HepG2 (cell line): ENCODE data around the gene ZNF687. TPM values are rescaled to one million over a fixed set of nuclear protein-coding genes. Genes with fewer than 3 reads are reported as not detected.

Experiments used
- ATAC-seq: fragments of 200-7000 bp; cut with Tn5 transposase; 3 replicates; pipeline ENCODE4 v1.9.1; 2020; ENCODE audit warnings: mild to moderate bottlenecking, moderate library complexity
- BruUV-seq: library from RNA; stranded (reverse); fragments of 400-500 nt; replicated peaks from 2 replicates; lab custom pipeline; 2021; lab: Mats Ljungman, UMichigan
- CTCF ChIA-PET: fragments of 300-600 bp; formaldehyde crosslinking; extraction: SDS; loops from one replicate; lab custom pipeline; 2021; ENCODE audit warnings: low total read pairs, inconsistent platforms, low intra/inter-chr PET ratio; lab: Yijun Ruan, JAX
- POLR2A ChIA-PET: fragments of 350-600 bp; sonication (Branson Sonifier 250); formaldehyde crosslinking; loops from one replicate; lab custom pipeline; 2020; ENCODE audit warnings: antibody characterized with exemption, inconsistent platforms; lab: Yijun Ruan, JAX
- DNase-seq: peaks from one replicate; pipeline ENCODE4 v3.0.0-alpha.2; 2015; ENCODE audit warnings: low spot score
- FAIRE-seq: peaks from 3 replicates; lab custom pipeline; 2011; peaks lifted over from hg19 to GRCh38; lab: Jason Lieb, UNC
- H2AFZ ChIP-seq: one replicate; pipeline ENCODE4 v1.6.1; 2011; ENCODE audit warnings: low read length, inconsistent platforms
- H3K27ac ChIP-seq: fragments of 300-600 bp; 3 replicates; pipeline ENCODE4 v1.8.0; 2011; ENCODE audit warnings: mixed run types, mild to moderate bottlenecking, mixed read lengths, low read length, inconsistent platforms; ENCODE audit not compliant: insufficient read depth; ENCODE audit errors: extremely low read length
- H3K27me3 ChIP-seq, 2 experiments: fragments of 200-600 bp in 1 of 2; 2 replicates in 1 of 2; 3 replicates in 1 of 2; pipeline versions ENCODE4 v1.6.0 to v1.8.0; 2011; ENCODE audit warnings: low read length in 2 of 2, mild to moderate bottlenecking in 2 of 2, moderate library complexity in 2 of 2, inconsistent platforms in 1 of 2; ENCODE audit not compliant: insufficient read depth in 2 of 2, control insufficient read depth in 1 of 2
- H3K36me3 ChIP-seq, 2 experiments: fragments of 200-600 bp in 1 of 2; replicated peaks in 1 of 2; 2 replicates in 1 of 2; 3 replicates in 1 of 2; pipeline versions ENCODE4 v1.5.1 to v1.8.0; 2011; ENCODE audit warnings: low read length in 2 of 2, inconsistent platforms in 1 of 2; ENCODE audit not compliant: insufficient read depth in 2 of 2, control insufficient read depth in 1 of 2
- H3K4me1 ChIP-seq: 2 replicates; pipeline ENCODE4 v1.5.1; 2012; ENCODE audit warnings: low read length, inconsistent platforms; ENCODE audit not compliant: insufficient read depth
- H3K4me2 ChIP-seq: 2 replicates; pipeline ENCODE4 v1.6.0; 2011; ENCODE audit warnings: low read depth, low read length, inconsistent platforms
- H3K4me3 ChIP-seq, 3 experiments: fragments of 200-600 bp in 1 of 3; sonication (generic), shearing (Covaris generic) in 1 of 3; replicated peaks in 1 of 3; 2 replicates each; pipeline ENCODE4 v1.5.1; 2011 to 2016; ENCODE audit warnings: low read length in 3 of 3, inconsistent platforms in 2 of 3, low read depth in 2 of 3, mild to moderate bottlenecking in 2 of 3, control low read depth in 1 of 3, mixed read lengths in 1 of 3; ENCODE audit not compliant: insufficient read depth in 1 of 3
- H3K79me2 ChIP-seq: one replicate; pipeline ENCODE4 v1.6.1; 2011; ENCODE audit warnings: low read length, inconsistent platforms; ENCODE audit not compliant: insufficient read depth
- H3K9ac ChIP-seq: 2 replicates; pipeline ENCODE4 v1.6.0; 2011; ENCODE audit warnings: mild to moderate bottlenecking, low read depth, low read length, inconsistent platforms; ENCODE audit not compliant: insufficient read depth
- H3K9me3 ChIP-seq: 2 replicates; pipeline ENCODE4 v1.5.1; 2012; ENCODE audit warnings: mild to moderate bottlenecking, low read length
- H4K20me1 ChIP-seq: 2 replicates; pipeline ENCODE4 v1.6.0; 2011; ENCODE audit warnings: inconsistent platforms, mild to moderate bottlenecking, low read length, moderate library complexity; ENCODE audit not compliant: insufficient read depth
- AGO1 ChIP-seq: fragments of 200-400 bp; formaldehyde crosslinking; IDR thresholded peaks from 2 replicates; pipeline ENCODE4 v1.6.1; 2017; ENCODE audit warnings: mild to moderate bottlenecking, low read depth, low read length, moderate library complexity; ENCODE audit not compliant: poor library complexity, severe bottlenecking
- AGO2 ChIP-seq: fragments of 200-400 bp; formaldehyde crosslinking; optimal IDR thresholded peaks from 2 replicates; pipeline ENCODE3; 2017; ENCODE audit warnings: mild to moderate bottlenecking, low read depth, low read length, moderate library complexity
- HCFC1 ChIP-seq: fragments of 150-350 bp; IDR thresholded peaks from 2 replicates; pipeline ENCODE4 v1.6.1; 2014; ENCODE audit warnings: low read depth, low read length
- KLF12 ChIP-seq: sonication (generic); formaldehyde crosslinking; IDR thresholded peaks from 2 replicates; pipeline ENCODE4 v1.4.0; 2020; ENCODE audit warnings: missing genetic modification reagents, borderline replicate concordance
- MXD4 ChIP-seq: IDR thresholded peaks from 2 replicates; pipeline ENCODE4 v1.6.1; 2016; ENCODE audit warnings: mild to moderate bottlenecking, missing biosample characterization, missing genetic modification reagents
- POLR2A ChIP-seq, 2 experiments: IDR thresholded peaks; 2 replicates each; pipeline ENCODE4 v1.6.1; 2011; ENCODE audit warnings: low read depth in 2 of 2, low read length in 2 of 2, mild to moderate bottlenecking in 1 of 2, moderate library complexity in 1 of 2; ENCODE audit not compliant: insufficient read depth in 1 of 2
- POLR2AphosphoS5 ChIP-seq: IDR thresholded peaks from 2 replicates; pipeline ENCODE4 v1.6.1; 2012; ENCODE audit warnings: low read depth, low read length
- POLR2G ChIP-seq: fragments of 200-400 bp; formaldehyde crosslinking; IDR thresholded peaks from 2 replicates; pipeline ENCODE4 v1.6.1; 2018; ENCODE audit warnings: mild to moderate bottlenecking, low read depth, low read length, moderate library complexity
- PRPF4 ChIP-seq: fragments of 200-400 bp; formaldehyde crosslinking; IDR thresholded peaks from 2 replicates; pipeline ENCODE4 v1.6.1; 2016; ENCODE audit warnings: low read length, low read depth; ENCODE audit not compliant: poor library complexity, severe bottlenecking
- ZBTB3 ChIP-seq: sonication (generic); formaldehyde crosslinking; IDR thresholded peaks from 2 replicates; pipeline ENCODE4 v1.4.0; 2020; ENCODE audit warnings: low read depth, mild to moderate bottlenecking, moderate library complexity, missing genetic modification reagents, borderline replicate concordance
- ZBTB38 ChIP-seq: sonication (generic); formaldehyde crosslinking; IDR thresholded peaks from 2 replicates; pipeline ENCODE4 v1.5.1; 2020; ENCODE audit warnings: mild to moderate bottlenecking, missing genetic modification reagents
- ZC3H13 ChIP-seq: sonication (generic); formaldehyde crosslinking; IDR thresholded peaks from 2 replicates; pipeline ENCODE4 v1.8.1; 2023; ENCODE audit warnings: mild to moderate bottlenecking, missing genetic modification reagents, moderate library complexity
- ZMYM4 ChIP-seq: sonication (generic); formaldehyde crosslinking; IDR thresholded peaks from 2 replicates; pipeline ENCODE4 v1.8.1; 2023; ENCODE audit warnings: mild to moderate bottlenecking, missing genetic modification reagents
- ZNF138 ChIP-seq: sonication (generic); formaldehyde crosslinking; IDR thresholded peaks from 2 replicates; pipeline ENCODE4 v1.5.0; 2020; ENCODE audit warnings: mild to moderate bottlenecking, low read depth, missing genetic modification reagents
- WGBS: methylation state at CpG from one replicate; pipeline ENCODE4 v1.1.6; 2017; ENCODE audit warnings: low lambda C conversion rate; 5-methylcytosine and 5-hydroxymethylcytosine counted together
- in situ Hi-C: cut with HindIII; loops from 2 replicates; pipeline ENCODE4 v1.10.0; 2017; ENCODE audit warnings: low pct_unique_long_range_greater_than_20kb; ENCODE audit not compliant: extremely low pct_ligation_motif_present
- intact Hi-C: fragments of 100-400 bp; cut with micrococcal nuclease; formaldehyde crosslinking; loops from one replicate; pipeline ENCODE4 v1.10.0; 2022; ENCODE audit not compliant: unreplicated experiment
- polyA plus RNA-seq, 8 experiments: library from polyadenylated mRNA; depleted of rRNA in 3 of 8; stranded (reverse) in 7 of 8; unstranded in 1 of 8; fragments of >200 nt; fragmentation: Illumina TruSeq in 4 of 8; extraction: Trizol in 4 of 8; gene quantifications; 2 replicates each; pipeline versions ENCODE4 v1.2.1 to v1.2.3, GENCODE V29; 2011 to 2016; ENCODE audit warnings: low read depth in 4 of 8, missing spikeins in 1 of 8, mixed read lengths in 1 of 8; ENCODE audit not compliant: insufficient read depth in 1 of 8
- total RNA-seq, 5 experiments: library from RNA; depleted of rRNA; stranded (reverse); fragments of >200 nt; fragmentation: Illumina TruSeq; extraction: Trizol; gene quantifications; 2 replicates each; pipeline ENCODE4 v1.2.3, GENCODE V29; 2016; ENCODE audit warnings: low read depth in 1 of 5
- TF ChIP-seq, protein P1 (sequence below): sonication (generic); formaldehyde crosslinking; IDR thresholded peaks from 2 replicates; pipeline ENCODE4 v1.8.0; 2022; ENCODE audit warnings: mild to moderate bottlenecking, missing genetic modification reagents, borderline replicate concordance

ZNF687 gene
- total and polyA plus RNA-seq, 2 of the 13 experiments (the other 11 are each of a cell fraction or from before 2014, with no cell fraction given), result 14.1 to 16.5 TPM

DNA sequence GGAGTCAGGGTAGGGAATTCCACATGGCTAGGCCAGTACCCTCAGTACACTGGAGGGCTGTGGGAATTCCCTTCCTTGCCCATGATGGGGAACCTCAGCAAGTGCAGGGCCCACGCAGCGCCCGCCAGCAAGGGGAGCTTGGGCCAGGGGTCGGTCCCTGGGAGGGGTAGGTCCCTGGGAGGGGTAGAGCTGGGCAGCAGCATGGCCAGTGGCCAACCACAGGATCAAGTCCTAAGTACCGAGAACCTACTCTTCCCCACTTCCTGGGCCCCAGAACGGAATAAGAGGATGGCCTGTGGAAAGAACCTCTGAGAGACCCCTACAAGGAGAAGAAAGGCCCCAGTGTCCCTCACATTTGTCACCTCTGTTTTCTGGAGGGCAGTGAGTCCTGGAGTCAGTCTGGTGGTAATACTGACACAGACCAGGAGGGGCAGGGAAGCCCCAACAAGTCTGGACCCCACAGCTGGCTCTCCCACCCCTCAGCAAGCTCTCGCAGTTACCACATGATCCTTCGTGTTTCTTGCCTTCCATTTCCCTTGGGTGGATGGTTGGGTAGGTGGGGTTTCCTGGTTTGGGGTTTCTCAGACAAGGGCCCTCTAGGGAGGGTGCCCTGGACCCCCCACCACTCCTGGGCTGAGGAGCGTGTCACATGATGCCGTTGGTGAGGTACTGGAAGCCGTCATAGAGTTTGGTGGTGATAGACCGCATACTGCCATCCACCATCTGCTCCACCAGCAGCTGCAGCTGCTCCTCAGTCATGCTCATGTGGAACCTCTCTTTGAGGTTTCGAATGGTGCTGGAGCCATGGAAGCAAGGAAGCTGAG lies 10.3 kb downstream of the ZNF687 start (continued):
- no peak for TF ChIP-seq HCFC1
- TF ChIP-seq, protein P1, sequence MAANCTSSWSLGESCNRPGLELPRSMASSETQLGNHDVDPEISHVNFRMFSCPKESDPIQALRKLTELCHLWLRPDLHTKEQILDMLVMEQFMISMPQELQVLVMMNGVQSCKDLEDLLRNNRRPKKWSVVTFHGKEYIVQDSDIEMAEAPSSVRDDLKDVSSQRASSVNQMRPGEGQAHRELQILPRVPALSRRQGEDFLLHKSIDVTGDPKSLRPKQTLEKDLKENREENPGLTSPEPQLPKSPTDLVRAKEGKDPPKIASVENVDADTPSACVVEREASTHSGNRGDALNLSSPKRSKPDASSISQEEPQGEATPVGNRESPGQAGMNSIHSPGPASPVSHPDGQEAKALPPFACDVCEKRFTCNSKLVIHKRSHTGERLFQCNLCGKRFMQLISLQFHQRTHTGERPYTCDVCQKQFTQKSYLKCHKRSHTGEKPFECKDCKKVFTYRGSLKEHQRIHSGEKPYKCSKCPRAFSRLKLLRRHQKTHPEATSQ (CRISPR knock-in tag), result 0 out of 2 replicates have a peak, but pooled peaks have one; percentile 16
- TF ChIP-seq ZC3H13, result peak; percentile 12; the same call in 1 of the 2 replicates
- no peak for TF ChIP-seq ZNF138 (CRISPR knock-in tag)
- TF ChIP-seq POLR2A (IDR thresholded peaks at IDR 0.05; ENCODE audit: insufficient read depth in 1 of 2, low read depth in 2 of 2, low read length in 2 of 2), result peak in 1 of 2 experiments; percentile 43; a peak in 2 of 4 replicates
- TF ChIP-seq POLR2G, result peak; percentile 54; the same call in 1 of the 2 replicates
- no peak for TF ChIP-seq ZBTB3 (CRISPR knock-in tag)
- TF ChIP-seq AGO1, result peak; percentile 68
- peak; percentile 35; the same call in 1 of the 2 replicates for TF ChIP-seq POLR2AphosphoS5
- no peak for TF ChIP-seq PRPF4
- no peak for TF ChIP-seq ZBTB38 (CRISPR knock-in tag)

DNA sequence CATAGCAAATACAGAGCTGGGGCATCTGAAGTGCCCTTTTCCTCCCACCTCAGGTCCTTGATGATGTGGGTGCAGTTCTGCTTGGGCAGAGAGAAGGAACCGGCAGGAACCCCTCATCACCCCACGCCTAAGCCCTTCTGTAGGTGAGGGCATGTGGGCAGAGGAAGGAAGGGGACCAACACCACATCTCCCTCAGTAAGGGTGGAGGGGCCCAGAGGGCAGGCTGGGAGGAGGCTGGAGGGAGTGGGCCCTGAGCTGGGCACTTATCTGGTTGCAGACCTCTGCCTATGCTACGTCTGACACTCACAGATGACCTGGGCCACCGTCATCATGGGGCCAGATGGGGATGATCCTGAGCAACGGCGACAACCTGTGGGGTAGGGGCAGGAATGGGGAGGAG lies 11.0 kb downstream of the ZNF687 start:
- H3K4me3 ChIP-seq, result no peak overlapping the region
- DNase-seq, result no peak
- 0 out of 2 replicates have a peak, but pooled peaks cover 4% of the 10 kb centered on the region for H4K20me1 ChIP-seq
- H2AFZ ChIP-seq, result no peak overlapping the region
- in situ Hi-C loops (no loop called here), intact Hi-C loops (no loop called here)
- 96% methylated on average over 4 of the region's 6 CpGs for WGBS
- ChIA-PET CTCF (no interaction called here), POLR2A (interaction anchor here (1.5 kb wide), 2 partner anchors 10 to 11 kb away, joined by 4 to 6 read pairs; partner anchors contain the start of gene ZNF687)
- TF ChIP-seq POLR2G, result peak; percentile 8; the same call in 1 of the 2 replicates
- no peak for TF ChIP-seq MXD4
- TF ChIP-seq, protein P1 (CRISPR knock-in tag), result 0 out of 2 replicates have a peak, but pooled peaks have one; percentile 11
- TF ChIP-seq ZMYM4 (CRISPR knock-in tag), result no peak
- TF ChIP-seq AGO2, result peak; percentile 26
- TF ChIP-seq KLF12, result no peak
- no peaks in the 10 kb centered on the region for H3K9me3 ChIP-seq
- BruUV-seq, result no TSS peak
- H3K27ac ChIP-seq, result no peak overlapping the region
- H3K79me2 ChIP-seq, result no peaks in the 10 kb centered on the region
- peaks cover 39 to 74% of the 10 kb centered on the region in 2 experiments for H3K36me3 ChIP-seq
- no peaks in the 10 kb centered on the region for H3K27me3 ChIP-seq
- no peak for FAIRE-seq
- ATAC-seq, result peak; percentile 20
- no peak overlapping the region for H3K9ac ChIP-seq
- H3K4me1 ChIP-seq, result no peaks in the 10 kb centered on the region
- no peak overlapping the region for H3K4me2 ChIP-seq
